Hematopoietic multipotent progenitor cell treated with erythropoietin and hydrocortisone succinate and interleukin-3 and kit ligand, for 17 days (in vitro differentiated cells): ENCODE data around the gene PCDH9.
"Not testable (repeated sequence)": the region's sequence is repeated elsewhere in the genome, so short reads cannot be mapped to it uniquely, and the experiment has no call there.

Experiments used
- DNase-seq: peaks from one replicate; pipeline ENCODE4 v3.0.0-alpha.2; 2015; ENCODE audit warnings: low spot score

Gene PCDH9

DNA sequence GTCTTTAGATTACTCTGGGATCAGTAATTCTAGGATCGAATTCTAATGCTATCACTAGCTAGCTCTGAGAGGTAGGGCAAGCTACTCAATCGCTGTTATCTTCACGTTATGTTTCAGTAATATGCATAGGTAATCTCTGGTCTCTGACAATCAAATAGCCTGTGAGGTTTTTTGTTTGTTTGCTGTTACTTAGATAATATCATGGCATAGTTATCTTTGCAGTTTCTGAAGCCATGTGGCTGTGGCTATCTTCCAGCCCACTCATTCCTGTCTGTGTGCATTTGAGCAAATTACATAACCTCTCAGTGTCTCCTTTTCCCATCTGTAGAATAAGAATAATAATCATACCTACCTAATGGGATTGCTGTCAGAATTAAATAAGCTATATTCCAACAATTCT, 330.2 kb downstream of the PCDH9 start:
- DNase-seq: no peak

DNA sequence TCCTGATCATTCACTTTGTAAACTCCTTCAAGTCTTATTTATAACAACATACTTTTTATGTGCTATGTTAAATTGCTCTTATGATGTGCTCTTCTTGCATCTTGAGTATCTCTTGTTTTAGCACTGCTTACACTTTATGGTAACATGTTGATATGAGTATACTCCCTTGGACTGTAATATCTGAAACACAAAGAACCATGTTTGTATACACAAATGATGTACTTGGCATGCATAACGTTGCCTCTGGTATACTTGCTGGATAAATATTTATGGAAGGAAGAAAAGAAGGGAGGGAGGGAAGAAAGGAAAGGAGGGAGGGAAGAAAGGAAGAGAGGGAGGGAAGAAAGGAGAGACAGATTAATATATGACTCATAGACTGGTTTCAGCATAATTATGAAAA, 333.2 kb downstream of the PCDH9 start:
- DNase-seq: no peak

DNA sequence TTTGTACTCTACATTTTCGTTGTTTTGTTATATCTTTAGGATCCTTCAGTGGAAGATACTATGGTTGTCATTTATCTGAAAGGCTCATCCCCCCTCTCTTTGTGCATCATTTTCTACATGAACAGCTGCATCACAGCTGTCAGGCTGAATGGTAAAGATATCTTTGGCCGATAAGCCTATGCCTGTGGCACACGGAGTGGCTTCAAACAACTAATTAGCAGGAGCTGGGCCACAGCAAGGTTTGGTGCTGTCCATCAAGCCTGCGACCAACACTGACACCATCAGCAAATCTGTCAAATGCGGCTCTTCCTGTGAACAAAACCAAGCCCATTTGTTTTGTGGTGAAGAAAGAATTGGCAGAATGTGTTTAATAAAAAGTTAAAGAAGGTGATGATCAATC, 334.4 kb downstream of the PCDH9 start:
- no peak for DNase-seq

DNA sequence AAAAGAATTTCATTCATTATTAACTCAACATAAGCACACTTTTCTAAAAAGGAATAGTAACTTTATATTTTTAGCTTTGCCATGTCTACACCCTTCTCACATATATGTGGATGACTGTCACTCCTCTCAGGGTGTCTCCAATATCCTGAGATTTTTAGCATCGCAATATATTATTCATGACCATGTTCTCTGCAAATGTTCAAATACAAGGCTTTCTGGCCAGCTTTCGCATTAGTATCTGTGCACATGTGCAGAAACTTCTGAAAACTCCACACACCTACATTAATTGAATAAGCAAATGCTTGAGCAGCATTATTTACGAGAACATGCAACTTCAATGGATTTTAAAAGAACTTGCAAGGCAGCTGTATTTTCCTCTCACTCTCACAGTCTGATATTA, 334.8 kb downstream of the PCDH9 start:
- no peak for DNase-seq

DNA sequence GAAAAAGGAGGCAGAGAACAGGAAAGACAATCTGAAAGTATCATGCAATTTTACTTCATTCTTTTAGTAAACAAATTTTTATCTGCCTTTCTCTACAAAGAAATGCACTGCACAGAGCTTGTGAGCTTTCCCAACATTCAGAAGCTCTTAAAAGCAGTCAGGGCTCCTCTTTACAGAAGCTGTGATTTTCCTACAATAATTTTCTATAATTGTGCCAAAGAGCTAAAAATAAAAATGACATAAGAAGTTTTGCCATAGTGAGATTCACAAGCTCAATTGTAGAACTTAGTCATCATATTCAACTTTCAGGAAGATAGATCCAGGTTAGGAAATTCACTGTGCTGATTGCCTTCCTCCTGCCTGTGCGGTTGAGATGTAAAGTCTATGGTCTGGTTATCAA, 341.4 kb downstream of the PCDH9 start:
- DNase-seq: no peak

DNA sequence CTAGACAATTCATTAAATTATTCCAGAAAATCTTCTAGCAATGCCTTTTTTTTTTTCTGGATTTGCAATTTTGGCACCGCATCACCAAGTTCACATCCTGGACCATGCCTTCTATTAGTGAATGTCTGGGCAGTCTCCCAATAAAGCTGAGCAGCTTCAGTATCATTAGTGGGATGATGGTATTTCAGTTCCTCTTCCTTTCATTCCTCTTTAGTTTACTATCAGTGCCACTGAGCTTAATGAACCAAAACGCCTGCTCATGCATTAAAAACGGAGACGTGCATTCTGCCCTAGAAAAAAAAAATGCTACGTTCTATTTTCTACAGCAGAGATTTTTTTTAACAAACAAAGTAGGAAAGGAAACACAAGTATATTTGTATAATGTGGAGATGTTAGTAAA, 343.0 kb downstream of the PCDH9 start:
- no peak for DNase-seq

DNA sequence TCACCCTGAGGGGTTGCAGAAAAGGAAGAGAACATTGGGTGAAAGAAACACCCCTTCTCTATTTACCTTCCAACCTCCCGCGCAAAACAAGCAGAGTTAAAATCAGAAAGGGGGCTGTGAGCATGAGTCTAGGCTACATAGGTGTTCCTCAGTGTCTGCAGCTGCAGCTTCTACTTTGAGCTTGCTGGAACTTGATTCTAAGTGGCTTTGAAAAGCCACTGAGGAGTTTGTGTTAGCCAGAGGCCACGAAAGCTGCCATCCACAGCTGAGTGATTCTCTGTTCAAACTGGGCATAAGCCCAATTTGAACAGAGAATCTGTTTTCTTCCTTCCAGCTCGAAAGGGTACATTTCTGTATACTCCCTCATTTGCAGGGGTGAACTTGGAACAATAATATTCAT, 343.9 kb downstream of the PCDH9 start:
- DNase-seq: no peak

DNA sequence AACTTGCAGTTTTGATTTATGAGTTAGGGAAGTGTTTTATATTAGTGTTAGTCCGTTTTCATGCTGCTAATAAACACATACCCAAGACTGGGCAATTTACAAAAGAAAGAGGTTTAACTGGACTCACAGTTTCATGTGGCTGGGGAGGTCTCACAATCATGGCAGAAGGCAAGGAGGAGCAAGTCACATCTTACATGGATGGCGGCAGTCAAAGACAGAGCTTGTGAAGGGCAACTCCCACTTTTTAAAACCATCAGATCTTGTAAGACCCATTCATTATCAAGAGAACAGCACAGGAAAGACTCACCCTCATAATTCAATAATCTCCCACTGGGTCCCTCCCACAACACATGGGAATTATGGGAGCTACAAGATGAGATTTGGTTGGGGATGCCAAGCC, 349.0 kb downstream of the PCDH9 start:
- DNase-seq: not testable (repeated sequence)

DNA sequence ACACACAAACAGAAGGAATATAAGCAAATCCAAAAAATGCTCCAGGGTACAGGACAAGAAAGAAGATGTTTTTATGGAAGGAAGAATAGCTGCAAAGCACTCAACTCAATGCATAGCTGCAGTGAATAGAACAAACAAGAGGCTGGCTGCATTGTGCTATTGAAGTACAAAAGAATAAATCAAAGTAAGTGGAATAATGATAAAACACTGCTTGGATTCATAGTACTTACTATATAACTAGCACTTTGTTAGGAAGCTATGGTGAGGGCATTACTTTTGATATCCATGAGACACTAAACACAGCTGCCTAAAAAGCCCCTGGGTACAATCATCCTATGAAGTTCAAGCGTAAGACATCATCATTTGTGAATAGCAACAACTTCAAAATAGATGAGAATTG, 350.1 kb downstream of the PCDH9 start:
- no peak for DNase-seq

DNA sequence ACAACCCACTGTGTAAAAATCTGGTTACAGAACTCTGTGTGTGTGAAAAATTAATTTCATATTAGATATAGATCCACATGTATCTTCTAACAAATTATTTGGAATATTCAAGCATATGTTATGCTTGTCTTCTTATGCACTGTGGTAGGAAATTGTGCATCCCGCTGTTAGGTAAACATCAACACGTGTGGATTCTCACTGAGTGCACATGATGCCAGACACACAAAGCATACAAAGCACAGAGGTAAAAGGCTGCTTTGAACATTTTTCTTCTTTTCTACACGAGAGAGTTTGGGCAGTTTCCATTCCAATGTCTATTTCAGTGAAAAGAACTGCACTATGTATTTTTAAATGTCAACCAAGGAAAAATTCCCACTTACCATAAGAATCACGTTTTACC, 354.9 kb downstream of the PCDH9 start:
- DNase-seq: no peak

DNA sequence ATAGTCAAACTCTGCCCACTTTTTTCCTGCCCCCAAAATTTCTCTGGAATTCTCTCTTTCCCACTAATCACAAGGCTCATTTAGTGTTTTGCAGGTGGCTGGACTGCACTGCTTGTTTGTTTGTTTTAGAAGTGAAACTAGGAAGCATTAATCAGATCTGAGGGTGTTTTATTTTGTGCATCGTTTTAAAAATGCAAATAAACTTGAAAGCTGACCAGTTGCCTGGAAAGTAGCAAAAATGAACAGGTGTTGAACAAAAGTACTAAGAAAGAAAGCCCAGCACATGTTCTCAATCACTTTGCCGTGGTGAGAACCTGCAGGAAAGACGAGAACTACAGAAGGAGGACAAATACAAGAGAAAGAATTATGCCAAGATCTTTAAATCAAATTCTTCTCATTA, 365.5 kb downstream of the PCDH9 start:
- DNase-seq: no peak

DNA sequence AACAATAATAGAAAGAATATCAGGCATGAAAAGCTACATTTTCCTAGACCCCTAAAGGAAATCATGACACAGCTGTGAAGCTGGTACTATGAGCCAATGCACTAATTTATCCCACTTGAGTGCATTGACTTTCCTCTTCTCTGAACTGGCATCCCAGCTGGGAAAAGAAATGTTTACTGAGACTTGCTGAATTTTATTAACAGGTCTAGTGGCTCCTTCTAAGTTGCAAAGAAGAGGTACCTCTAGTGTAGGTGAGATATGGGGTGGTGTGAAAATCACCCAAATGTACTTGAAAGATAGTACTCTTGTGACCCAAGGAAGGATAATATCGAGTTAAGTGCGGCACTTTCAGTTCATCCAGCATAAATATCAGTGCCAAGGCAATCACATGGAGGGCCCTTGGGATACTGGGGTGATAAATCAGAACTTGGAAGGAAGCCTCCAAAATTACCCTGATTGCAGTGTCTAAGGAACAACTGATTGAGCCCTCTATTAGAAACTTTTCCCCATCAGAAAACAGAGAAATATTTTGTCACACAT, 369.2 kb downstream of the PCDH9 start:
- no peak for DNase-seq

DNA sequence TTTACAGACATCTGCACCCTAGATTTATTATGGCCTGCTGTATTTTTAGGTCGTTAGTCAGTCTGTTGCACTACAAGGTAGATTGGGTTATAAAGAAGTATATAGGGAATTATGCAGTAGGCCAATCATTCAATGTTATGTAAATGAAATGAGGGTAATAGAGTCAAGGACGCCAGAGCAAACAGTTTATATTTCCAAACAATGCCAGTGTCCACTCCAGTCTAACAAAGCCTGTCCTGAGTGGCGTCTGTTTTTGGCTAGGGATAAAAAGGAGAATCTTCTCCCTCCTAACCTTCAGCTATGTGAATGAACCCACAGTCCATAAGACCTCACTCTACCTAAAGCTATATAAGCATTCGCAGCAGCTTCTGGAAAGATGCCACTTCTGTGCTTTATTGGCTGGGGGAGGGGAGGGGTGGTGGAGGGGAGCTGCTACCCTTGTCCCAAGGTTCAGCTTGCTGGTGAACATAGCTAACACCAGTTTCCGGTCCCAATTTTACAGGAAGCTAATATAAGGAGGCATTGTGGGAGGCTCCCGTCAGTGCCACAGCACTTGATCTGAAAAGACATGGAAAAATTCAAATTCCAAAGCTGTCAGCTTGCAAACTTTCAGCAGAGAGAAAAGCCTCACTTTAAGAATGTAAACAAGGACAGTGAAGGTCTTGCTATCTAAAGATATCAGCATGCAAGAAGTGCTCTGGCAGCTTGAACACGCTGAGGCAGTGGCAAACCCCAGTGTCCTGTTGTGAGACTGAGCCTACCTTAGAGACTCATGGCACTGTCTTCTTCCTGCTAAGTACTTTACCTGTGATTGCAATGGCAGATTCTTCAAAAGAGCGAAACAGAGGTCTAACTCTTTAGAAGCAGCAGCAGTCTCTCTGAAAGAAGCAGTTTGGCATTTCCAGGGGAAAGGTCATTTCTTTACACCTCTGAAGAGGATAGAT, 369.9 kb downstream of the PCDH9 start:
- DNase-seq: no peak

DNA sequence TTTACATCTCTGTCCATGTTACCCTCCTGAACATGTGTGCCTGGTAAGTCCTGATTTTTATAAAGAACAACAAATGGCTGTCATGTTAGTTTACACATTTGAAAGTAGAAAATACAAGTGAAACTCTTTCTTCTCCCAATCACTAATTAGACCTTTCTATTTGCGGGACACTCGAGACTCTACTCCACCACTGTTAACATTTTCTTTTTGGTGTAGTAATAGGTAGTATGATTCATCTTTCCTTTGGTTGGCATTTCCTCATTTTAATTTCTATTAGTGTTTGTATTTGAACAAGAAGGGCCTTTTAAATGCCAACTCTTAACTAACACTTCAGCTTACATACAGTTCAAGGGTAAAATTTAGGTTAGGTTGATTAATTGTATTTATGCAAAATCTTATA, 371.1 kb downstream of the PCDH9 start:
- no peak for DNase-seq

DNA sequence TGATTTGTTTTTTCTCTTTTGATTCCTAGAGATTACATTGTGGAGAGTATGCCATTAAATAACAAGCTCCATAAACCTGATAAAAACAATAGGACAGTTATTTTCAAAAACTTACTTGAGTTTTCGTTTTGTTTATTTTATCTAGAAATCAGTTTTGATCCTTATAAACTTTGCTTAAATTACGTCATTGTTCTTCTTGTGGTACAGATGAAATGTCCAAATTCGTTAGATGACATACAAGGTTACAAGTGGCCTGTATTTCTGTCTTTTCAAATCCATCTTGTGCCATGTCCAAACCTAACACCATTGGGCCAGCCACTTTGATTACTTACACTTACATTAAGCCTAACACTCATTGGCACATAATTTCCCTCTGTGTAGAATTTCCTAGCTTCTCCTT, 372.0 kb downstream of the PCDH9 start:
- DNase-seq: no peak

DNA sequence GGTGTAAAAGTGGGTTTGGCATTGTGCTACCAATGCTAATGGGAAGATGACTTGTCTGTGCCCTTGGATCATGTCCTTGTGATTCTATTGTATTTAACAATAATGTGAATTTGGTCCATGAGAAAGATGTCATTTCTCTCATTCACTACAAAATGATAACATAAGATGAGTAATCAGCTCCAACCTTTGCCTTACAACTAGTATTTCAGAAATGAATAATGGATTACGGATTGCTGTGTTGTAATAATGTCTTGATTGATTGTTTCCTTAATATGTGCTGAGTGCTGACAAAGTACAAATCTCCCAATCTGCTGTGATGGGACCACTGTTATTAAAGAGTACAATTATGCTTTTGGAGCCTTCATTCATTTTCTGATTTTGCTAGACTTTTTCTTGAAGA, 375.0 kb downstream of the PCDH9 start:
- DNase-seq: no peak

DNA sequence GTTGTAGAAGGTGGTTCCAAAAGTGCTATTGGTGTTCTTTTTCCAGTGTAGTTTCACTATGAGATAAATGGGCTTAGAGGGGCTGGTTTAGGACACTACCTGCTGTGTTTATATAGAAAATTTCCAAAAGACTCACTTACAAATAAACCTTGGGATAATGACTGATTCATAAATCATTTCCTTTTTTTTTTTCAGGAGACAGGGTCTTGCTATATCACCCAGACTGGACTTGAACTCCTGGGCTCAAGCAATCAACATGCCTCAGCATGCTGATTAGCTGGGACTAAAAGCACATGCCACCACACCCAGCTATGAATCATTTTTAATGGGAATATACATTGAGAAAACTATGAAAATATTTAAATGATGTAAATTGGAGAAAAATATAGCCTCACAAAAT, 376.6 kb downstream of the PCDH9 start:
- no peak for DNase-seq

DNA sequence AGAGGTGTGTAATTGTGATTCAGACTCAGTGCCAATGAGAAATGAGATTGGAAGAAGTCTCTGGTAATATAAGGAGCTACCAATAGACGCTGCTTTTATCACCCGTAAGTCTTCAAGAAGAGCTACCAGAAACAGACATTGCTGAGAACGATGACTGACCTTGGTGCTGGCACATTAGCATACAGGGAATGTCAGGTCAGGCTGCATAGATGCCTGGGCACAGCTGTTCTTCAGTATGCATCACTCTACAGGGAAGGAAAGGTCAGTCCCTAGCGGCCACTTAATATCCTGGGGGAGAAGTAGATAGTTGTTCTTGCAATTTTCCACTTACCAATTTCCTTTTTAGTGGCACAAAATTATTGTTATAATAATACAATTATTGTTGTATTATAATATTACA, 380.4 kb downstream of the PCDH9 start:
- no peak for DNase-seq

DNA sequence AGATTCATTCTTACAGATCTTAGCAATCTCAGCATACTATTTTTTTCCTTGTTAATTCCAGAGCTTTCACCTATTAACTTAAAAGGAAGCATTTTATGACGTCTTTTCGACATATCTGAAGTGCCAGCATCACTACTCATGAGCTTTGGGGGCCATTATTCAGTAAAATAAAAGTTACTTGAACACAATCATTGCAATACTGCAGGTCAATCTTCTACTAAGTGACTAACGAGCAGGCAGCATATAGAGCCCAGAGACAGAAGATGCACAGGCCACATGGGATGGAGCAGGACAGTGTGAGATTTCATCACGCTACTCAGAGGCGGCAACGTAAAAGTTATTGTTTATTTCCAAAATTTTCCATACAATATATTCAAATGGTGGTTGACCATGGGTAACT, 382.6 kb downstream of the PCDH9 start:
- DNase-seq: no peak

DNA sequence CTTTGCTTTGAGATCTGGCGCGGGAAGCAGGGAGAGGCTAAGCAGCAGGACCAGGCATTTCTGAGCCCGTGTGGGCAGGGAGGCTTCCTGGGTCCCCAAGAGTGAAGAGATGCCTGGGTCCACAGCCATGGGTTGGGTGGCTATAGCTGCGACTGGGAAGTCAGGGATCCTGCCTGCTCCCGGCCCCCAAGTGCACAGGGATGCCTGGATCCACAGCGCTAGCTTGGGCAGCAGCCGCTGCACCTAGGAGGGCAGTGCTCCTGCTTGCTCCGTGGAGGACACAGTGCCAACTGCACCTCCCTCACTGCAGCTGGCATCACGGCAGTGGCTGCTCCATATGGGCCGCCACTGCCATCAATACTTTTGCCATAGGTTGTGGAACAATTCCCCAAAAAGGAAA, 384.7 kb downstream of the PCDH9 start:
- no peak for DNase-seq

DNA sequence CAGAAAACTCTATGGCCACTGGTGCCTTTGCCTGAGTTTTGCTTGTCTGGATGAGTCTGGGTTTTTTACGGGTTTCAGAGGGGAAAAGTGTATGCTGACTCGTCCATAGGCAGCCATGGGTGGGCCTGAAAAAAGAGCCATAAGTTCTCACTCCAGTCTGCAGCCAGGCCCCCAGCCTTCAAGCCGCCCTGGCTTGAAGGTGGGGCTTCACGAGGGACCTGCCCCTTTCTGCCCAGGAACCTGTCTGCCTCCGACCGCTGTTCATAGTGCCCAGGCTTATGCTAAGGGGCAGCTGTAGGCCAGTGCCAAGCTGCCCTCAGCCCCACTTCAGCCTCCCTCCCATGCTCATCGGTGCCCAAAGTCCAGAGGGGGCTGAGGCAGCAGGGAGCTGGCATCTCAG, 385.2 kb downstream of the PCDH9 start:
- no peak for DNase-seq

DNA sequence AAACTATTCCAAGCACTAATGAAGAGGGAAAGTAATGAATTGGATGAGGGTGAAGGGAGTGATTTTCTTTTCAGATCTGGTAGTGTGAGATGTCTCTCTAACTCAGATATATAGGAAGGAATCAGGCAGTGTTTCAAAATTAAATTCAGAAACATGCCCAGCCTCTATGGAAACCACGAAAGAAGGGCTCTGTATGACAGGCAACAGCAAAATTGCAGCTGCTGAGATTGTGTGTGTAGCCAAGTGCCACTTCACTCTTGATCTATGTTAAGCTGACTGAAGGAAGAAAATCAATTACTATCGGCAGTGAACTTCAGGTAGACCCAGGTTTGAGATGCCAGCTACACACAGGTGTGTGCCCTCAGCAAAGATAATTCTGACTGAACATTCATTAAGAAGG, 387.4 kb downstream of the PCDH9 start:
- DNase-seq: no peak

DNA sequence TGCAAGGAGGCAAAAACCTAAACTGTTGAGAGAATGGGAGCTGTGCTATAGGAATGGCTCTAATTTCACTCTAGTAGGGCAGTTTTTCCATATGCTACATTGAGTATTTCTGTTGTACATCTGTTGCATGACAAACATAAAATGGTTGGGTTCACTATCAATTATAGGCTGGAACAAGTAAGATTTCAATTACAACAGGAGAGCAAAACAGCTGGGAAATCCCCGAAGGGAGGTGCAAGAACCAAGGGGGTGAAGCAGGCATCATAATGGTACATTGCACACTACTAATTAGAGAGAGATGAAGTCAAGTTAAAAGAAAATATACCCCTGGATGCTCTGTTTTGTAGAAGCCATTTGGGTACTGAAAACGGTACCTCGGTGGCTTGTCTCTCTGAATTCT, 389.5 kb downstream of the PCDH9 start:
- no peak for DNase-seq

DNA sequence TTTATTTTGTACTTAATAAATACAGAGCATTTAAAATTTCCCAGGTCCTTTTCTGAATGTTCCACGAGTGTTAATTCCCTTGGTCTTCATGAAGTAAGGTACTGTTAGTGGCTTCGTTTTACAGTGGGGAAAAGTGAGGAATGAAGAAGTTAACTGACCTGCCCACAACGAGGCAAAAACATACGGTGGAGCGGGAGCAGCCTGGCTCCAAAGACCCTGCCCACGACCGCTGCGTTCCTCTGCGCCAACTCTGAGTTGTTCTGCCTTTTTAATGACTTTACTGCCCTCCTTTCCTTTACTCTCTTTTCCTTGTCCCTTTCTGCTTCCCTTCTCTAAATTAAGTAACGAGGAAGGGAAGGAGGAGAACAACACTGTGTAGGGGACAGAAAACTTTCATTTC, 392.9 kb downstream of the PCDH9 start:
- DNase-seq: no peak
